ENCODE measurements around the gene ZNF586. TPM values are rescaled to one million over a fixed set of nuclear protein-coding genes. Genes with fewer than 3 reads are reported as not detected.
"Not testable (repeated sequence)": the region's sequence is repeated elsewhere in the genome, so short reads cannot be mapped to it uniquely, and the experiment has no call there.

The ZNF586 gene
- total RNA-seq, 1 donor from 2014 or later, result 33.2 TPM

DNA sequence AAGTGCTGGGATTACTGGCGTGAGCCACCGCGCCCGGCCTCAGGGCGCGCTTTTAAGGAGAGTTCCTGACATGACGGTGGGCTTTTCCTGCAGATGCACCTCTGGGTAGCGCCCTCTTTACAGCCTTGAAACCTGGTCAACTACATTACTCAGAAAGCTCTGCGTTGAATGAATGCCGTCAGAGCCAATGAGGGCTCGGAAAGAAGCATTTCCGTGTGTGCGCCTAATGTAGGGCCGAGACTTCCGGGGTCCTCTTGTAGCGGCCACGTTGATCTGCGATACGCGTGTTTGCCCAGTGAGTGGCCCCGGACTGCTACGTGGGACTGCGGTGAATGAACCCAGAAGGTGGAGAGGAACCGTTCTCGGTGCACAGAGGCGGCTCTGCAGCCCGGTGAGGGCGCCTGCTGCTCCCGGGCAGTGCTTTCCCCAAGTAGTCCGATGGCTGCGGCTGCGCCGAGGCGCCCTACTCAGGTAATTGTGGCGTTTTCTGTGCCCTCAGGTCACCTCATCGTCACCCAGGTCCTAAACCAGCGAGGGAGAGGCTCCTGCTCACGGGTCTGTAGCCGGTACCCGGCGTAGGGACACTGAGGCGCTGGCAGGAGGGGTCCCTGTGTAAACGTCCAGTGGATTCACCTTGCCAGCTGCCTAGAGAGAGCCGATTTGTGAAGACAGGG lies 50.1 kb downstream of the ZNF586 start:
- H3K27me3 Mint-ChIP-seq, result no peaks in the 10 kb centered on the region
- TF ChIP-seq, protein P1, sequence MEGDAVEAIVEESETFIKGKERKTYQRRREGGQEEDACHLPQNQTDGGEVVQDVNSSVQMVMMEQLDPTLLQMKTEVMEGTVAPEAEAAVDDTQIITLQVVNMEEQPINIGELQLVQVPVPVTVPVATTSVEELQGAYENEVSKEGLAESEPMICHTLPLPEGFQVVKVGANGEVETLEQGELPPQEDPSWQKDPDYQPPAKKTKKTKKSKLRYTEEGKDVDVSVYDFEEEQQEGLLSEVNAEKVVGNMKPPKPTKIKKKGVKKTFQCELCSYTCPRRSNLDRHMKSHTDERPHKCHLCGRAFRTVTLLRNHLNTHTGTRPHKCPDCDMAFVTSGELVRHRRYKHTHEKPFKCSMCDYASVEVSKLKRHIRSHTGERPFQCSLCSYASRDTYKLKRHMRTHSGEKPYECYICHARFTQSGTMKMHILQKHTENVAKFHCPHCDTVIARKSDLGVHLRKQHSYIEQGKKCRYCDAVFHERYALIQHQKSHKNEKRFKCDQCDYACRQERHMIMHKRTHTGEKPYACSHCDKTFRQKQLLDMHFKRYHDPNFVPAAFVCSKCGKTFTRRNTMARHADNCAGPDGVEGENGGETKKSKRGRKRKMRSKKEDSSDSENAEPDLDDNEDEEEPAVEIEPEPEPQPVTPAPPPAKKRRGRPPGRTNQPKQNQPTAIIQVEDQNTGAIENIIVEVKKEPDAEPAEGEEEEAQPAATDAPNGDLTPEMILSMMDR (IDR thresholded peaks at IDR 0.05; ENCODE audit: unreplicated experiment), result no peak
- H3K36me3 Mint-ChIP-seq (ENCODE audit: insufficient read depth), result peaks cover 11% of the 10 kb centered on the region
- H3K4me1 Mint-ChIP-seq (ENCODE audit: low read depth), result peaks cover 76% of the 10 kb centered on the region
- peak; percentile 54 for DNase-seq (ENCODE audit: low spot score, unreplicated experiment)
- H3K9me3 Mint-ChIP-seq (ENCODE audit: low read depth), result no peaks in the 10 kb centered on the region
- H3K4me3 Mint-ChIP-seq (ENCODE audit: low read depth), result peak overlapping the region; percentile 94
- peak overlapping the region; percentile 98 for H3K27ac Mint-ChIP-seq

DNA sequence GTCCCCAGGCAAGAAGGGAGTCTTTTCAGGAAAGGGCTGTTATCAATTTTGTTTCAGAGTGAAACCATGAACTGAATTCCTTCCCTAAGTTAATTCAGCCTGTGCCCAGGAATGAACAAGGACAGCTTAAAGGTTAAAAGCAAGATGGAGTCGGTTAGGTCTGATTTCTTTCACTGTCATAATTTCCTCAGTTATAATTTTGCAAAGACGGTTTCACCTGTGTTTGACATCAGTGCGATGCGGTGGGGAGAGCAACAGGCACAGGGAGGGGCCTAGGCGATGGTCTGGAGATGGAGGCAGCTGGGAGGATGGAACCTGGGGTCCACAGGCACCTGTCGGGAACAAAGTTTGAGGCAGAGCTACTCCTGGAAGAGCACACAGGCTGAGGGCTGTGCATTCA lies 51.1 kb downstream of the ZNF586 start:
- Mint-ChIP-seq H3K4me1 (ENCODE audit: low read depth) (peaks cover 70% of the 10 kb centered on the region), H3K4me3 (ENCODE audit: low read depth) (peak overlapping the region; percentile 94), H3K9me3 (ENCODE audit: low read depth) (no peaks in the 10 kb centered on the region), H3K36me3 (ENCODE audit: insufficient read depth) (peaks cover 11% of the 10 kb centered on the region), H3K27me3 (no peaks in the 10 kb centered on the region), H3K27ac (peak overlapping the region; percentile 98)
- TF ChIP-seq, protein P1 (IDR thresholded peaks at IDR 0.05; ENCODE audit: unreplicated experiment), result no peak
- no peak for DNase-seq (ENCODE audit: low spot score, unreplicated experiment)

DNA sequence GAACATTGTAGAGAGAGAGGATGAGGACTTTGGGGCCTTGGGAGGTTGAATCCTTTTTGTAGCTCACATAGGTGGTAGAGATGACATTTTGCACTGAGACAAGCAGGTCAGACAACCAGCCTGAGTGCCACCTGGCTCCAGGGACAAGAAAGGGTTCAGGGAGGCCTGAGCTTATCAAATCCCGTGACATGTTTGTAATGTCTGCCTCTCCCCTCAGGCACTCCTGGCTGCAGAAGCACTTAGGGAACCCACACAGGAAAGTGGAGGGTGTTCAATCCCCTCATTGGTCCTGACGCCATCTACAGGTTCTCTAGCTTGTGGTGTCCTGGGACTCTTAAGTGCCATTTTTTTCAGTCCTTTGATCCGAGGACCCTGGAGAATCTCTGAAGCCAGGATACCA lies 51.6 kb downstream of the ZNF586 start:
- H3K27ac Mint-ChIP-seq, result peak overlapping the region; percentile 98
- H3K9me3 Mint-ChIP-seq (ENCODE audit: low read depth); DNase-seq (ENCODE audit: low spot score, unreplicated experiment); H3K27me3 Mint-ChIP-seq: not testable (repeated sequence)
- peaks cover 13% of the 10 kb centered on the region for H3K36me3 Mint-ChIP-seq (ENCODE audit: insufficient read depth)
- H3K4me3 Mint-ChIP-seq (ENCODE audit: low read depth), result peak overlapping the region; percentile 94
- peaks cover 67% of the 10 kb centered on the region for H3K4me1 Mint-ChIP-seq (ENCODE audit: low read depth)

DNA sequence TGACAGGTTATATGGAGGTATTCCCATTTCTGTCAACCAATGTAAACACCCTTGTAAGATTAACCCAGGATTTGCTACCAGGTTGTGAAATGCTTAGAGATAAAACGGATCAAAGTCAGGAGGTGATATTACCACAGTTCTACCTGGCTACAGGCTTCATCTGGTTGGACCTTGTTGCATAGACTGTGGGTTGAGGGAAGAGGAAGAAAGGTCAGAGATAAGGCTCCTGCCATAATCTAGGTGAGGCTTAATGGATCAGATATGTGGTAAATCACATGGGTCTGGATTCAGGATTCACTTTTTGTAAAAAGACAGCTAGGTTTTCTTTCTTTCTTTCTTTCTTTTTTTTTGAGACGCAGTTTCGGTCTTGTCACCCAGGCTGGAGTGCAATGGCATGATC lies 52.0 kb downstream of the ZNF586 start:
- H3K27me3 Mint-ChIP-seq; H3K27ac Mint-ChIP-seq; DNase-seq (ENCODE audit: low spot score, unreplicated experiment); H3K4me3 Mint-ChIP-seq (ENCODE audit: low read depth); H3K9me3 Mint-ChIP-seq (ENCODE audit: low read depth): not testable (repeated sequence)
- peaks cover 14% of the 10 kb centered on the region for H3K36me3 Mint-ChIP-seq (ENCODE audit: insufficient read depth)
- peaks cover 65% of the 10 kb centered on the region for H3K4me1 Mint-ChIP-seq (ENCODE audit: low read depth)

DNA sequence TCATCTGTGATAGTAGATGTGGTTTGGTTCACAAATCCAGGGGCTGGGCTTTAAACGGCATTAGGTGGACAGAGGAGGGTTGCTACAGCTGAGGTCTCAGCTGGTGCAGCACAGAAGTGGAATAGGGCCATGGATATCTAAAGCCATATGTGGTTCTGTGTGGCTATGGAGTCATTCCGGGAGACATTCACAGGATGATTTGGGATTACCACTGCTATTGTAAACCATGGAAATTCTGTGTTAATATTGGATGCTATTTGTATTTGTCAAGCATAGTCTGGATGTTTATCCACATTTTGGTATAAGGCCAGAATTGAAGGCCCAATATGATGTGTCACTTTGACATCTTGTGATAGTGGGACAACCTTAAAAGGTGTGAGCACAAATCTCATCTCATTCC lies 53.7 kb downstream of the ZNF586 start:
- peaks cover 21% of the 10 kb centered on the region for H3K36me3 Mint-ChIP-seq (ENCODE audit: insufficient read depth)
- H3K27ac Mint-ChIP-seq, result peak overlapping the region; percentile 96
- not testable (repeated sequence) for H3K27me3 Mint-ChIP-seq; H3K9me3 Mint-ChIP-seq (ENCODE audit: low read depth); DNase-seq (ENCODE audit: low spot score, unreplicated experiment)
- peaks cover 63% of the 10 kb centered on the region for H3K4me1 Mint-ChIP-seq (ENCODE audit: low read depth)
- peak overlapping the region; percentile 55 for H3K4me3 Mint-ChIP-seq (ENCODE audit: low read depth)

DNA sequence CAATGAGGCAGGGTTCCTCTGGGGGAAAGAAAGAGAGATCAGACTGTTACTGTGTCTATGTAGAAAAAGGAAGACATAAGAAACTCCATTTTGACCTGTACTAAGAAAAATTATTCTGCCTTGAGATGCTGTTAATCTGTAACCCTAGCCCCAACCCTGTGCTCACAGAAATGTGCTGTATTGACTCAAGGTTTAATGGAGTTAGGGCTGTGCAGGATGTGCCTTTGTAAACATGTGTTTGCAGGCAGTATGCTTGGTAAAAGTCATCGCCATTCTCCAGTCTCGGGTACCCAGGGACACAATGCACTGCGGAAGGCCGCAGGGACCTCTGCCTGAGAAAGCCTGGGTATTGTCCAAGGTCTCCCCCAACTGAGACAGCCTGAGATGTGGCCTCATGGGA lies 54.1 kb downstream of the ZNF586 start:
- Mint-ChIP-seq H3K4me1 (ENCODE audit: low read depth) (peaks cover 58% of the 10 kb centered on the region), H3K36me3 (ENCODE audit: insufficient read depth) (peaks cover 21% of the 10 kb centered on the region), H3K4me3 (ENCODE audit: low read depth) (peak overlapping the region; percentile 55), H3K27ac (peak overlapping the region; percentile 96)
- DNase-seq (ENCODE audit: low spot score, unreplicated experiment); H3K27me3 Mint-ChIP-seq; H3K9me3 Mint-ChIP-seq (ENCODE audit: low read depth): not testable (repeated sequence)

DNA sequence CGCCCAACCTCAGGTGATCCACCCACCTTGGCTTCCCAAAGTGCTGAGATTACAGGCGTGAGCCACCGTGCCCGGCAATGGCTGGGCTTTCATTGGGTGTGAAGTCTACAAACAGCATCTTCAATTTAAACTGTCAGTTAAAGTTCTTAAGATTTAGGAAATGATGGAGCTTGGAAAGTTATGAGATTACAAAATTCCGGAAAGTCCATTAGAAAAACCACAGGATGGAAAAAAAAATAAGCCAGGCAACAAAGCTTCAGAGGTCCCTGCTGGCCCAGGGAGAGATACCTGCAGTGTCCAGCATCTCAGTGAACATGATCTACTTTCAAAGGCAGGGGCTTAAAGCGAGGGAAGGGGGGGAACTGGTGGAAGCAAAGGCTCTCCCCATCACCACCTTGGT lies 56.0 kb downstream of the ZNF586 start:
- Mint-ChIP-seq H3K9me3 (ENCODE audit: low read depth) (no peaks in the 10 kb centered on the region), H3K4me3 (ENCODE audit: low read depth) (no peak overlapping the region), H3K4me1 (ENCODE audit: low read depth) (peaks cover 65% of the 10 kb centered on the region), H3K27me3 (no peaks in the 10 kb centered on the region), H3K27ac (peak overlapping the region; percentile 49), H3K36me3 (ENCODE audit: insufficient read depth) (peaks cover 25% of the 10 kb centered on the region)
- TF ChIP-seq, protein P1 (IDR thresholded peaks at IDR 0.05; ENCODE audit: unreplicated experiment), result no peak
- no peak for DNase-seq (ENCODE audit: low spot score, unreplicated experiment)

All from progenitor cell of endocrine pancreas (in vitro differentiated cells).